Osteocyte (in vitro differentiated cells): Measurements from ENCODE around the gene CANT1. TPM values are rescaled to one million over a fixed set of nuclear protein-coding genes. Genes with fewer than 3 reads are reported as not detected.

Source experiments
- DNase-seq: peaks from one replicate; pipeline ENCODE4 v3.0.0; 2021; ENCODE audit warnings: mixed read lengths; ENCODE audit not compliant: unreplicated experiment; ENCODE audit errors: extremely low spot score
- H3K27ac Mint-ChIP-seq: one replicate; pipeline ENCODE4 v1.8.0; 2021; ENCODE audit warnings: mild to moderate bottlenecking, mixed read lengths; ENCODE audit not compliant: unreplicated experiment
- H3K27me3 Mint-ChIP-seq: one replicate; pipeline ENCODE4 v1.8.0; 2021; ENCODE audit warnings: mixed read lengths; ENCODE audit not compliant: unreplicated experiment
- H3K36me3 Mint-ChIP-seq: one replicate; pipeline ENCODE4 v1.8.0; 2021; ENCODE audit warnings: mixed read lengths; ENCODE audit not compliant: unreplicated experiment
- H3K4me1 Mint-ChIP-seq: one replicate; pipeline ENCODE4 v1.8.0; 2021; ENCODE audit warnings: mixed read lengths; ENCODE audit not compliant: unreplicated experiment
- H3K4me3 Mint-ChIP-seq: one replicate; pipeline ENCODE4 v1.8.0; 2021; ENCODE audit warnings: mild to moderate bottlenecking, moderate library complexity, mixed read lengths; ENCODE audit not compliant: unreplicated experiment
- H3K9me3 Mint-ChIP-seq: one replicate; pipeline ENCODE4 v1.8.0; 2021; ENCODE audit warnings: mixed read lengths; ENCODE audit not compliant: unreplicated experiment
- CTCF ChIP-seq: fragments of 200-600 bp; sonication (generic); IDR thresholded peaks from 2 replicates; pipeline ENCODE4 v1.5.0; 2021; ENCODE audit warnings: antibody characterized with exemption, mild to moderate bottlenecking, moderate library complexity
- total RNA-seq: library from RNA; stranded (reverse); gene quantifications from 2 replicates; pipeline ENCODE4 v1.2.1, GENCODE V29; 2021

CANT1 gene
- total RNA-seq, 1 donor from 2014 or later: 62.3 TPM

DNA sequence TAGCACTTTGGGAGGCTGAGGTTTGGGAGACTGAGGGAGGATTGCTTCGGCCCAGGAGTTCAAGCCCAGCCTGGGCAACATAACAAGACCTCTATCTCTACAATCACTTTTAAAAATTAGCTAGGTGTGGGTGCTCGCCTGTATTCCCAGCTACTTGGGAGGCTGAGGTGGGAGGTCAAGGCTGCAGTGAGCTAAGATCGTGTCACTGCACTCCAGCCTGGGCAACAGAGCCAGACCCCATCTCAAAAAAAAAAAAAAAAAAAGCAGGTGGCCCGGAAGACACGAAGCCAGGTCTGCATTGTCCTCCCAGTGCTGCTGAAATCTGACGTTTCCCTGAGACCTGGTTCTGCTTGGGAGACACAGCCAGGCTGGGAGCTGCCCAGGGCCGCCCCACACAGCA lies 65.5 kb downstream of the CANT1 start:
- Mint-ChIP-seq H3K36me3 (no peaks in the 10 kb centered on the region), H3K4me1 (peaks cover 23% of the 10 kb centered on the region), H3K27me3 (no peaks in the 10 kb centered on the region), H3K4me3 (no peak overlapping the region), H3K9me3 (no peaks in the 10 kb centered on the region), H3K27ac (no peak overlapping the region)
- TF ChIP-seq CTCF: no peak
- DNase-seq: no peak

Other genes with a start within 250 kb of the CANT1 start
- gene CYTH1, start 227.5 kb downstream of the CANT1 start, total RNA-seq: 113 and 123 TPM in 2 replicates
- 56.2 and 66.7 TPM in 2 replicates for gene USP36, start 168.9 kb downstream of the CANT1 start, total RNA-seq
- gene CEP295NL, start 106.6 kb downstream of the CANT1 start, total RNA-seq: 7.3 and 9.2 TPM in 2 replicates
- gene TIMP2, start 84.4 kb downstream of the CANT1 start, total RNA-seq: 1,096 and 1,211 TPM in 2 replicates
- gene LGALS3BP, start 29.8 kb downstream of the CANT1 start, total RNA-seq: 439 and 456 TPM in 2 replicates
- 196 and 203 TPM in 2 replicates for gene C1QTNF1, start 14.4 kb upstream of the CANT1 start, total RNA-seq
- 36.3 and 38.4 TPM in 2 replicates for gene ENGASE, start 65.1 kb upstream of the CANT1 start, total RNA-seq